SK-N-SH (cell line): Measurements from ENCODE around the gene DDAH1. TPM values are rescaled to one million over a fixed set of nuclear protein-coding genes. Genes with fewer than 3 reads are reported as not detected.
A peak's percentile ranks its signal among the peaks of the same experiment; 100 is the strongest.

Source experiments
- CTCF ChIA-PET: fragments of 300-600, 350-600 bp; formaldehyde crosslinking; extraction: SDS; loops from one replicate; lab custom pipeline; 2021; lab: Yijun Ruan, JAX
- POLR2A ChIA-PET: fragments of 350-600 bp; sonication (Branson Sonifier 250); formaldehyde crosslinking; extraction: SDS; loops from one replicate; lab custom pipeline; 2020; ENCODE audit warnings: antibody characterized with exemption, inconsistent platforms; lab: Yijun Ruan, JAX
- DNase-seq: peaks from one replicate; pipeline ENCODE4 v3.0.0; 2012
- H2AFZ ChIP-seq: fragments of 200-600 bp; sonication (generic); 2 replicates; pipeline ENCODE4 v1.8.1; 2016; ENCODE audit warnings: antibody characterized with exemption, mild to moderate bottlenecking, low read depth
- H3F3A ChIP-seq: fragments of 200-600 bp; sonication (generic); replicated peaks from 2 replicates; pipeline ENCODE3; 2016; ENCODE audit warnings: antibody characterized with exemption, mild to moderate bottlenecking; ENCODE audit not compliant: insufficient read depth
- H3K27ac ChIP-seq, 2 experiments: fragments of 200-500 bp in 1 of 2; fragments of 200-600 bp in 1 of 2; sonication (Bioruptor generic) in 1 of 2; sonication (generic), shearing (Covaris generic) in 1 of 2; 2 replicates each; pipeline versions ENCODE4 v1.5.1 to v1.6.1; 2014 to 2016; ENCODE audit warnings: low read depth in 2 of 2, inconsistent platforms in 1 of 2, low read length in 1 of 2, mild to moderate bottlenecking in 1 of 2, mixed read lengths in 1 of 2
- H3K27me3 ChIP-seq: fragments of 200-600 bp; sonication (generic), shearing (Covaris generic); 2 replicates; pipeline ENCODE4 v1.6.1; 2016; ENCODE audit warnings: mixed run types; ENCODE audit not compliant: insufficient read depth
- H3K36me3 ChIP-seq, 2 experiments: fragments of 200-500 bp in 1 of 2; fragments of 200-600 bp in 1 of 2; sonication (Bioruptor generic) in 1 of 2; sonication (generic) in 1 of 2; replicated peaks in 1 of 2; 2 replicates each; pipeline versions ENCODE3 to v1.5.1; 2014 to 2016; ENCODE audit warnings: low read length in 1 of 2, mild to moderate bottlenecking in 1 of 2; ENCODE audit not compliant: insufficient read depth in 2 of 2, control insufficient read depth in 1 of 2
- H3K4me1 ChIP-seq, 2 experiments: fragments of 200-500 bp in 1 of 2; fragments of 200-600 bp in 1 of 2; sonication (Bioruptor generic) in 1 of 2; sonication (generic), shearing (Covaris generic) in 1 of 2; 2 replicates each; pipeline versions ENCODE4 v1.5.1 to v1.6.1; 2014 to 2016; ENCODE audit warnings: low read depth in 1 of 2, low read length in 1 of 2, mixed run types in 1 of 2; ENCODE audit not compliant: insufficient read depth in 2 of 2, control insufficient read depth in 1 of 2
- H3K4me2 ChIP-seq: fragments of 200-600 bp; sonication (generic), shearing (Covaris generic); 2 replicates; pipeline ENCODE4 v1.6.1; 2017; ENCODE audit warnings: mixed run types
- H3K4me3 ChIP-seq, 2 experiments: fragments of 200-500 bp in 1 of 2; fragments of 200-600 bp in 1 of 2; sonication (Bioruptor generic) in 1 of 2; sonication (generic), shearing (Covaris generic) in 1 of 2; 2 replicates each; pipeline versions ENCODE4 v1.5.1 to v1.8.1; 2014 to 2016; ENCODE audit warnings: low read depth in 2 of 2, inconsistent platforms in 1 of 2, low read length in 1 of 2, mild to moderate bottlenecking in 1 of 2, mixed read lengths in 1 of 2, moderate library complexity in 1 of 2
- H3K79me2 ChIP-seq: fragments of 200-600 bp; sonication (generic); 2 replicates; pipeline ENCODE4 v1.8.1; 2017; ENCODE audit warnings: mild to moderate bottlenecking; ENCODE audit not compliant: insufficient read depth
- H3K9ac ChIP-seq: fragments of 200-600 bp; sonication (generic); 2 replicates; pipeline ENCODE4 v1.6.1; 2017; ENCODE audit warnings: mixed run types
- H3K9me2 ChIP-seq: fragments of 200-600 bp; sonication (generic); 2 replicates; pipeline ENCODE4 v1.6.1; 2017; ENCODE audit warnings: mixed run types
- H3K9me3 ChIP-seq: fragments of 200-600 bp; sonication (generic); 2 replicates; pipeline ENCODE4 v1.6.1; 2017; ENCODE audit warnings: mixed run types, mild to moderate bottlenecking, moderate library complexity
- H4K20me1 ChIP-seq: fragments of 200-600 bp; sonication (generic); 2 replicates; pipeline ENCODE4 v1.6.1; 2017; ENCODE audit warnings: mild to moderate bottlenecking, mixed run types; ENCODE audit not compliant: insufficient read depth
- ELF1 ChIP-seq: IDR thresholded peaks from 2 replicates; pipeline ENCODE4 v1.4.0; 2012
- EP300 ChIP-seq, 2 experiments: IDR thresholded peaks; 2 replicates each; pipeline versions ENCODE4 v1.4.0 to v1.6.1; 2012; ENCODE audit warnings: borderline replicate concordance in 1 of 2, low read depth in 1 of 2, low read length in 1 of 2
- FOSL2 ChIP-seq: IDR thresholded peaks from 2 replicates; pipeline ENCODE4 v1.4.0; 2012; ENCODE audit warnings: low read depth, mild to moderate bottlenecking, moderate library complexity, borderline replicate concordance
- FOXJ3 ChIP-seq: sonication (generic); formaldehyde crosslinking; IDR thresholded peaks from 2 replicates; pipeline ENCODE4 v1.5.1; 2020; ENCODE audit warnings: mild to moderate bottlenecking, missing genetic modification reagents
- GATA2 ChIP-seq: sonication (generic); formaldehyde crosslinking; IDR thresholded peaks from 2 replicates; pipeline ENCODE4 v1.5.0; 2020; ENCODE audit warnings: mild to moderate bottlenecking, missing genetic modification reagents
- IRF3 ChIP-seq: fragments of 150-350 bp; IDR thresholded peaks from 2 replicates; pipeline ENCODE4 v1.6.1; 2016; ENCODE audit warnings: mild to moderate bottlenecking, low read depth, low read length
- JUND ChIP-seq: IDR thresholded peaks from 2 replicates; pipeline ENCODE4 v1.4.0; 2012
- MEF2A ChIP-seq: IDR thresholded peaks from 2 replicates; pipeline ENCODE4 v1.4.0; 2012; ENCODE audit warnings: low read depth, borderline replicate concordance
- MXI1 ChIP-seq: IDR thresholded peaks from 2 replicates; pipeline ENCODE4 v1.6.1; 2012; ENCODE audit warnings: mild to moderate bottlenecking, low read depth, low read length, improper control_type of control experiment
- PBX3 ChIP-seq: IDR thresholded peaks from 2 replicates; pipeline ENCODE4; 2012
- RAD21 ChIP-seq: IDR thresholded peaks from 2 replicates; pipeline ENCODE4 v1.6.1; 2012; ENCODE audit warnings: mild to moderate bottlenecking, low read length
- RCOR1 ChIP-seq: fragments of 150-350 bp; IDR thresholded peaks from 2 replicates; pipeline ENCODE4 v1.6.1; 2017; ENCODE audit warnings: antibody characterized with exemption, low read length
- REST ChIP-seq: IDR thresholded peaks from 2 replicates; pipeline ENCODE4 v1.6.1; 2012; ENCODE audit warnings: mild to moderate bottlenecking, low read depth, low read length, moderate library complexity
- RFX5 ChIP-seq: IDR thresholded peaks from 2 replicates; pipeline ENCODE4 v1.6.1; 2012; ENCODE audit warnings: mild to moderate bottlenecking, improper control_type of control experiment, low read length
- SMC3 ChIP-seq: IDR thresholded peaks from 2 replicates; pipeline ENCODE4 v1.6.1; 2012; ENCODE audit warnings: low read depth, low read length, improper control_type of control experiment
- TCF12 ChIP-seq: IDR thresholded peaks from 2 replicates; pipeline ENCODE4 v1.4.0; 2012
- TEAD4 ChIP-seq: IDR thresholded peaks from 2 replicates; pipeline ENCODE4 v1.4.0; 2012; ENCODE audit warnings: mild to moderate bottlenecking, borderline replicate concordance; ENCODE audit not compliant: insufficient read depth
- USF1 ChIP-seq: IDR thresholded peaks from 2 replicates; pipeline ENCODE4 v1.4.0; 2012; ENCODE audit warnings: low read depth, borderline replicate concordance
- YY1 ChIP-seq: IDR thresholded peaks from 2 replicates; pipeline ENCODE4 v1.4.0; 2012; ENCODE audit warnings: low read depth, mild to moderate bottlenecking
- WGBS: methylation state at CpG from one replicate; pipeline ENCODE4 v1.1.6; 2017; ENCODE audit warnings: low lambda C conversion rate; 5-methylcytosine and 5-hydroxymethylcytosine counted together
- polyA plus RNA-seq, 3 experiments: library from polyadenylated mRNA; depleted of rRNA; stranded (reverse); fragments of >200 nt; gene quantifications; 2 replicates each; pipeline ENCODE4 v1.2.3, GENCODE V29; 2012

DDAH1 gene
- polyA plus RNA-seq, 1 of the 3 experiments (the other 2 are of a cell fraction) = 64.3 TPM

- peak; percentile 95 for TF ChIP-seq TCF12
- TF ChIP-seq GATA2 = no peak
- peak; percentile 35; the same call in 1 of the 2 replicates for TF ChIP-seq USF1
- TF ChIP-seq PBX3 = peak; percentile 95
- TF ChIP-seq SMC3 = no peak
- TF ChIP-seq RAD21 = no peak
- peak; percentile 73 for TF ChIP-seq REST
- TF ChIP-seq YY1 = 0 out of 2 replicates have a peak, but pooled peaks have one; percentile 41
- no peak for TF ChIP-seq IRF3
- TF ChIP-seq EP300 (IDR thresholded peaks at IDR 0.05; ENCODE audit: borderline replicate concordance in 1 of 2, low read depth in 1 of 2, low read length in 1 of 2) = peak; percentile 49 to 97
- TF ChIP-seq ELF1 = peak; percentile 64
These were observed 134.2 kb downstream of the DDAH1 start (continued) for GRCh38 chr1:85330711-85331290.

- H3K4me3 ChIP-seq = peak overlapping the region in 1 of 2 experiments; percentile 9; a peak in 1 of 4 replicates
- 21% methylated on average over 3 of the region's 3 CpGs for WGBS
- no peaks in the 10 kb centered on the region for H3K9me2 ChIP-seq
- ChIA-PET POLR2A (no interaction called here), CTCF (interaction anchor here (1.1 to 3.9 kb wide), 2 partner anchors 15 to 22 kb away, joined by 3 to 15 read pairs; no protein-coding TSS in a partner anchor)
- H3K4me1 ChIP-seq = peaks cover 25 to 64% of the 10 kb centered on the region in 2 experiments
- peaks cover 75% of the 10 kb centered on the region for H3K79me2 ChIP-seq
- H3K9me3 ChIP-seq = 0 out of 2 replicates have a peak, but pooled peaks cover 3% of the 10 kb centered on the region
- H3K9ac ChIP-seq = peak overlapping the region; percentile 96
- DNase-seq = no peak
- H2AFZ ChIP-seq = no peak overlapping the region
- peak overlapping the region; percentile 72 for H3K4me2 ChIP-seq
- peaks cover 0 to 23% of the 10 kb centered on the region in 2 experiments for H3K36me3 ChIP-seq
- H4K20me1 ChIP-seq = no peaks in the 10 kb centered on the region
- no peaks in the 10 kb centered on the region for H3K27me3 ChIP-seq
- peaks cover 78% of the 10 kb centered on the region for H3F3A ChIP-seq
- peak overlapping the region; percentile 90 to 100 for H3K27ac ChIP-seq
- TF ChIP-seq MEF2A (no peak), JUND (peak; percentile 38; the same call in 1 of the 2 replicates), FOSL2 (peak; percentile 33; the same call in 1 of the 2 replicates), RCOR1 (no peak), TEAD4 (peak; percentile 67), RFX5 (no peak), IRF3 (no peak), PBX3 (peak; percentile 36; the same call in 1 of the 2 replicates), SMC3 (no peak), EP300 (IDR thresholded peaks at IDR 0.05; ENCODE audit: borderline replicate concordance in 1 of 2, low read depth in 1 of 2, low read length in 1 of 2) (peak in 1 of 2 experiments; percentile 70; a peak in 1 of 4 replicates), ELF1 (peak; percentile 57; the same call in 1 of the 2 replicates), FOXJ3 (CRISPR knock-in tag) (no peak), GATA2 (no peak), MXI1 (no peak)
These were observed 134.7 kb downstream of the DDAH1 start for GRCh38 chr1:85330214-85330631.
